Common myeloid progenitor, CD34-positive (primary cell): ENCODE data around the gene TRIM4.

Source experiments
- CTCF ChIA-PET: fragments of 350-600 bp; sonication (Branson Sonifier 250); formaldehyde crosslinking; loops from one replicate; lab custom pipeline; 2021; ENCODE audit warnings: antibody characterized with exemption; lab: Charles Lee
- POLR2A ChIA-PET: fragments of 350-600 bp; sonication (Branson Sonifier 250); formaldehyde crosslinking; loops from one replicate; lab custom pipeline; 2021; ENCODE audit warnings: antibody characterized with exemption; lab: Charles Lee
- DNase-seq, 3 donors: peaks; one replicate each; pipeline versions ENCODE4 v3.0.0 to v3.0.0-alpha.2; 2013
- H3K27ac ChIP-seq, 2 experiments: 1 replicate in 1 of 2; 2 replicates in 1 of 2; pipeline ENCODE4 v1.7.0; 2013; ENCODE audit warnings: inconsistent platforms in 2 of 2, low read length in 2 of 2, mild to moderate bottlenecking in 2 of 2, low read depth in 1 of 2, moderate library complexity in 1 of 2; ENCODE audit not compliant: severe bottlenecking in 2 of 2, insufficient read depth in 1 of 2, poor library complexity in 1 of 2
- H3K27me3 ChIP-seq, 5 experiments: replicated peaks in 2 of 5; 1 replicate in 3 of 5; 2 replicates in 2 of 5; pipeline versions ENCODE4 v1.6.1 to v1.7.0; 2013; ENCODE audit warnings: low read length in 4 of 5, mild to moderate bottlenecking in 2 of 5, moderate library complexity in 2 of 5, inconsistent platforms in 1 of 5; ENCODE audit not compliant: insufficient read depth in 5 of 5, control insufficient read depth in 4 of 5
- H3K36me3 ChIP-seq, 4 experiments: 1 replicate in 2 of 4; 2 replicates in 2 of 4; pipeline versions ENCODE4 v1.6.1 to v1.7.0; 2013; ENCODE audit warnings: low read length in 3 of 4, control low read depth in 1 of 4, mild to moderate bottlenecking in 1 of 4; ENCODE audit not compliant: control insufficient read depth in 4 of 4, insufficient read depth in 4 of 4
- H3K4me1 ChIP-seq, 4 experiments: 1 replicate in 3 of 4; 2 replicates in 1 of 4; pipeline versions ENCODE4 v1.6.1 to v1.7.1; 2013; ENCODE audit warnings: low read length in 3 of 4, mild to moderate bottlenecking in 3 of 4, control low read depth in 1 of 4, inconsistent platforms in 1 of 4, moderate library complexity in 1 of 4; ENCODE audit not compliant: control insufficient read depth in 4 of 4, insufficient read depth in 4 of 4; ENCODE audit errors: control extremely low read depth in 1 of 4
- H3K4me3 ChIP-seq, 7 experiments: 1 replicate in 4 of 7; 2 replicates in 3 of 7; pipeline versions ENCODE4 v1.5.1 to v1.7.0; 2013; ENCODE audit warnings: mild to moderate bottlenecking in 7 of 7, low read length in 6 of 7, moderate library complexity in 6 of 7, inconsistent platforms in 2 of 7, low read depth in 2 of 7, control low read depth in 1 of 7; ENCODE audit not compliant: insufficient read depth in 4 of 7, control insufficient read depth in 1 of 7; ENCODE audit errors: extremely low read depth in 1 of 7
- H3K9me3 ChIP-seq, 5 experiments: 1 replicate in 4 of 5; 2 replicates in 1 of 5; pipeline versions ENCODE4 v1.6.1 to v1.7.1; 2013; ENCODE audit warnings: low read length in 4 of 5, mild to moderate bottlenecking in 2 of 5, inconsistent platforms in 1 of 5, low read depth in 1 of 5, moderate library complexity in 1 of 5; ENCODE audit not compliant: control insufficient read depth in 4 of 5, insufficient read depth in 2 of 5; ENCODE audit errors: control extremely low read depth in 1 of 5
- WGBS: methylation state at CpG from one replicate; pipeline ENCODE4 v1.1.5; 2013; ENCODE audit not compliant: insufficient coverage; 5-methylcytosine and 5-hydroxymethylcytosine counted together

Gene TRIM4

GRCh38 chr7:99926321-99926720 is 7.0 kb upstream of the TRIM4 start:
- H3K27ac ChIP-seq = no peak overlapping the region
- no peak for DNase-seq
- peaks cover 0 to 4% (median 0%) of the 10 kb centered on the region in 5 experiments for H3K27me3 ChIP-seq
- peaks cover 0 to 13% (median 8%) of the 10 kb centered on the region in 4 experiments for H3K4me1 ChIP-seq
- H3K9me3 ChIP-seq = peaks cover 0 to under 1% (median 0%) of the 10 kb centered on the region in 5 experiments
- peaks cover 0 to 6% (median 3%) of the 10 kb centered on the region in 4 experiments for H3K36me3 ChIP-seq
- ChIA-PET CTCF (no interaction called here), POLR2A (no interaction called here)
- H3K4me3 ChIP-seq = no peak overlapping the region

GRCh38 chr7:99923200-99923599 is 3.9 kb upstream of the TRIM4 start:
- Histone ChIP-seq H3K27me3 (peaks cover 0 to 4% (median 0%) of the 10 kb centered on the region in 5 experiments), H3K4me3 (no peak overlapping the region), H3K4me1 (peaks cover 5 to 14% (median 7%) of the 10 kb centered on the region in 4 experiments), H3K9me3 (peaks cover 0 to 5% (median 0%) of the 10 kb centered on the region in 5 experiments), H3K27ac (no peak overlapping the region), H3K36me3 (peaks cover 0 to 9% (median 4%) of the 10 kb centered on the region in 4 experiments)
- DNase-seq = no peak
- ChIA-PET POLR2A (no interaction called here), CTCF (interaction anchor here (2.5 to 13.3 kb wide), 2 partner anchors 9 to 67 kb away, joined by 9 to 213 read pairs; no protein-coding TSS in a partner anchor)
- 88% methylated on average over 1 of the region's 3 CpGs for WGBS

- ChIA-PET POLR2A (interaction anchor here (0.8 to 1.1 kb wide), 3 partner anchors 87 to 416 kb away, joined by 3 to 4 read pairs (median 3); partner anchors contain the start of gene ZKSCAN5), CTCF (interaction anchor here (0.6 to 13.3 kb wide), 10 partner anchors 8 to 144 kb away, joined by 3 to 213 read pairs (median 4); partner anchors contain the start of gene GJC3)
- 100% methylated on average over 1 of the region's 3 CpGs for WGBS
- H3K4me1 ChIP-seq = peaks cover 11 to 33% (median 16%) of the 10 kb centered on the region in 4 experiments
- H3K9me3 ChIP-seq = peaks cover 0 to 5% (median 0%) of the 10 kb centered on the region in 5 experiments
- peaks cover 3 to 29% (median 12%) of the 10 kb centered on the region in 4 experiments for H3K36me3 ChIP-seq
- peak overlapping the region in 6 of 7 experiments; percentile 80 to 96 (median 88) for H3K4me3 ChIP-seq
- no peaks in the 10 kb centered on the region for H3K27me3 ChIP-seq
- peak in 2 of 3 donors; percentile 55 to 69 for DNase-seq
- peak overlapping the region; percentile 77 to 90 for H3K27ac ChIP-seq
These were observed 819 bp upstream of the TRIM4 start for GRCh38 chr7:99920149-99920548.

GRCh38 chr7:99919814-99920112 is 433 bp upstream of the TRIM4 start:
- 40% methylated on average over 2 of the region's 4 CpGs for WGBS
- CTCF ChIA-PET = interaction anchor here (0.7 to 13.3 kb wide), 10 partner anchors 9 to 144 kb away, joined by 3 to 213 read pairs (median 4); partner anchors contain the start of gene GJC3
- H3K4me1 ChIP-seq = peaks cover 11 to 33% (median 16%) of the 10 kb centered on the region in 4 experiments

GRCh38 chr7:99910976-99911375 is 8.4 kb downstream of the TRIM4 start:
- CTCF ChIA-PET = interaction anchor here (1.1 to 13.3 kb wide), 3 partner anchors 39 to 171 kb away, joined by 4 to 213 read pairs (median 6); no protein-coding TSS in a partner anchor
- WGBS = 100% methylated on average over 1 of the region's 2 CpGs
- H3K4me1 ChIP-seq = no peaks in the 10 kb centered on the region
- no peak for DNase-seq
- H3K27ac ChIP-seq = no peak overlapping the region
- H3K27me3 ChIP-seq = no peaks in the 10 kb centered on the region
- no peaks in the 10 kb centered on the region for H3K9me3 ChIP-seq
- H3K36me3 ChIP-seq = peaks cover 15 to 53% (median 34%) of the 10 kb centered on the region in 4 experiments
- POLR2A ChIA-PET = no interaction called here
- no peak overlapping the region for H3K4me3 ChIP-seq

More at GRCh38 chr7:99919814-99920112, 433 bp upstream of the TRIM4 start:
- H3K27me3 ChIP-seq = no peaks in the 10 kb centered on the region
- POLR2A ChIA-PET = interaction anchor here (0.6 to 1.1 kb wide), 5 partner anchors 86 to 1983 kb away, joined by 3 to 4 read pairs (median 3); partner anchors contain the start of genes MCM7 and ZKSCAN5
- H3K9me3 ChIP-seq = peaks cover 0 to 5% (median 0%) of the 10 kb centered on the region in 5 experiments
- DNase-seq = no peak
- H3K4me3 ChIP-seq = peak overlapping the region; percentile 62 to 96 (median 86)
- peak overlapping the region; percentile 77 to 90 for H3K27ac ChIP-seq
- peaks cover 3 to 29% (median 14%) of the 10 kb centered on the region in 4 experiments for H3K36me3 ChIP-seq

- ChIA-PET POLR2A (no interaction called here), CTCF (no interaction called here)
- H3K4me3 ChIP-seq = no peak overlapping the region
- 98% methylated on average over 10 of the region's 10 CpGs for WGBS
- H3K27ac ChIP-seq = no peak overlapping the region
- DNase-seq = no peak
- peaks cover 0 to 3% (median 0%) of the 10 kb centered on the region in 4 experiments for H3K4me1 ChIP-seq
- H3K36me3 ChIP-seq = peaks cover 20 to 82% (median 58%) of the 10 kb centered on the region in 4 experiments
- H3K27me3 ChIP-seq = no peaks in the 10 kb centered on the region
- peaks cover 0 to 4% (median 0%) of the 10 kb centered on the region in 5 experiments for H3K9me3 ChIP-seq
These were observed 17.7 kb downstream of the TRIM4 start for GRCh38 chr7:99901581-99901980.
